HL-60 (cell line): ENCODE measurements around the gene RBM39.

Experiments used
- CTCF ChIP-seq: IDR thresholded peaks from one replicate; pipeline ENCODE4 v1.5.1; 2011; ENCODE audit warnings: low read length, control low read depth, inconsistent platforms; ENCODE audit not compliant: insufficient read depth
- GABPA ChIP-seq: IDR thresholded peaks from 2 replicates; pipeline ENCODE4 v1.6.1; 2012; ENCODE audit warnings: low read depth
- POLR2AphosphoS5 ChIP-seq: IDR thresholded peaks from 2 replicates; pipeline ENCODE4 v1.6.1; 2012; ENCODE audit warnings: low read depth
- REST ChIP-seq: IDR thresholded peaks from 2 replicates; pipeline ENCODE4 v1.6.1; 2012; ENCODE audit warnings: low read depth; ENCODE audit not compliant: insufficient replicate concordance

GRCh38 chr20:35773154-35773751 lies 31.2 kb upstream of the RBM39 start:
- TF ChIP-seq CTCF: no peak
- TF ChIP-seq POLR2AphosphoS5: 0 out of 2 replicates have a peak, but pooled peaks have one; percentile 18
- peak; percentile 49 for TF ChIP-seq GABPA
- TF ChIP-seq REST: no peak
